Urothelium cell line (cell line): Measurements from ENCODE around the gene NUTF2.
A peak's percentile ranks its signal among the peaks of the same experiment; 100 is the strongest.

Experiments used
- DNase-seq: peaks from one replicate; pipeline ENCODE4 v3.0.0; 2011; ENCODE audit warnings: low spot score, mixed read lengths
- FAIRE-seq: peaks from 2 replicates; lab custom pipeline; 2011; peaks lifted over from hg19 to GRCh38; lab: Jason Lieb, UNC

The NUTF2 gene

GRCh38 chr16:67917140-67917851, 70.6 kb downstream of the NUTF2 start:
- DNase-seq (no peak), FAIRE-seq (no peak)

- peak; percentile 76 for FAIRE-seq
- peak; percentile 82 for DNase-seq
Measured at GRCh38 chr16:67917852-67918236, 71.1 kb downstream of the NUTF2 start.

- DNase-seq (no peak), FAIRE-seq (no peak)
Measured at GRCh38 chr16:67919622-67920221, 73.0 kb downstream of the NUTF2 start.
